Cardiac muscle cell (in vitro differentiated cells and primary cell): ENCODE data around the gene IL19. TPM values are rescaled to one million over a fixed set of nuclear protein-coding genes. Genes with fewer than 3 reads are reported as not detected.
A peak's percentile ranks its signal among the peaks of the same experiment; 100 is the strongest.

Source experiments
- DNase-seq, 2 donors: peaks; one replicate each; pipeline versions ENCODE4 v3.0.0 to v3.0.0-alpha.2; 2010 to 2017; ENCODE audit warnings: low read depth in 1 of 2, low spot score in 1 of 2
- H3K27ac ChIP-seq: fragments of 200-600 bp; sonication (generic); 2 replicates; pipeline ENCODE4 v1.5.1; 2016
- H3K27me3 ChIP-seq: fragments of 200-600 bp; sonication (generic); 2 replicates; pipeline ENCODE4 v1.6.0; 2016; ENCODE audit warnings: control low read depth
- H3K36me3 ChIP-seq: fragments of 200-600 bp; sonication (generic); 2 replicates; pipeline ENCODE4 v1.5.1; 2016; ENCODE audit warnings: control low read depth
- H3K4me1 ChIP-seq: fragments of 200-600 bp; sonication (generic); 2 replicates; pipeline ENCODE4 v1.8.1; 2017; ENCODE audit warnings: low read depth, mild to moderate bottlenecking, mixed run types
- H3K4me3 ChIP-seq: fragments of 200-600 bp; sonication (generic); 2 replicates; pipeline ENCODE4 v1.5.1; 2016; ENCODE audit warnings: mild to moderate bottlenecking
- H3K9me3 ChIP-seq: fragments of 200-600 bp; sonication (generic); 2 replicates; pipeline ENCODE4 v1.5.1; 2017; ENCODE audit warnings: low read depth, mild to moderate bottlenecking, control low read depth
- CTCF ChIP-seq: IDR thresholded peaks from 2 replicates; pipeline ENCODE4 v1.5.1; 2012; ENCODE audit warnings: low read depth, mild to moderate bottlenecking, low read length
- polyA plus RNA-seq: library from polyadenylated mRNA; unstranded; fragments of >200 nt; fragmentation: Nextera tagmentation; extraction: Ambion mirVana; gene quantifications from 2 replicates; pipeline ENCODE4 v1.2.1, GENCODE V29; 2016
- total RNA-seq: library from RNA; depleted of rRNA; stranded (reverse); fragments of >200 nt; gene quantifications from 2 replicates; pipeline ENCODE4 v1.2.3, GENCODE V29; 2016

The IL19 gene
- total and polyA plus RNA-seq, 2 experiments from 2014 or later: not detected

GRCh38 chr1:206883160-206883559 lies 112.6 kb downstream of the IL19 start:
- Histone ChIP-seq H3K27me3 (no peaks in the 10 kb centered on the region), H3K27ac (no peak overlapping the region), H3K36me3 (no peaks in the 10 kb centered on the region), H3K9me3 (peaks cover 4% of the 10 kb centered on the region), H3K4me1 (no peaks in the 10 kb centered on the region), H3K4me3 (no peak overlapping the region)
- TF ChIP-seq CTCF: no peak
- peak in 1 of 2 donors; percentile 33 for DNase-seq

- H3K9me3 ChIP-seq: no peaks in the 10 kb centered on the region
- no peak for DNase-seq
- no peaks in the 10 kb centered on the region for H3K27me3 ChIP-seq
- no peak overlapping the region for H3K4me3 ChIP-seq
- TF ChIP-seq CTCF: no peak
- no peaks in the 10 kb centered on the region for H3K4me1 ChIP-seq
- no peaks in the 10 kb centered on the region for H3K36me3 ChIP-seq
- no peak overlapping the region for H3K27ac ChIP-seq
These were observed 113.3 kb downstream of the IL19 start for GRCh38 chr1:206883876-206884275.

- peak in 1 of 2 donors; percentile 58 for DNase-seq
- Histone ChIP-seq H3K4me1 (no peaks in the 10 kb centered on the region), H3K27me3 (no peaks in the 10 kb centered on the region), H3K9me3 (no peaks in the 10 kb centered on the region), H3K36me3 (no peaks in the 10 kb centered on the region), H3K4me3 (no peak overlapping the region), H3K27ac (no peak overlapping the region)
- TF ChIP-seq CTCF: no peak
These were observed 114.9 kb downstream of the IL19 start for GRCh38 chr1:206885341-206886060.

GRCh38 chr1:206886831-206887230 lies 116.3 kb downstream of the IL19 start:
- TF ChIP-seq CTCF: no peak
- Histone ChIP-seq H3K36me3 (no peaks in the 10 kb centered on the region), H3K27me3 (no peaks in the 10 kb centered on the region), H3K27ac (no peak overlapping the region), H3K9me3 (no peaks in the 10 kb centered on the region), H3K4me3 (no peak overlapping the region), H3K4me1 (no peaks in the 10 kb centered on the region)
- no peak for DNase-seq

GRCh38 chr1:206887701-206888100 lies 117.1 kb downstream of the IL19 start:
- H3K4me3 ChIP-seq: no peak overlapping the region
- H3K27me3 ChIP-seq: no peaks in the 10 kb centered on the region
- DNase-seq: no peak
- H3K4me1 ChIP-seq: no peaks in the 10 kb centered on the region
- no peak overlapping the region for H3K27ac ChIP-seq
- no peaks in the 10 kb centered on the region for H3K36me3 ChIP-seq
- no peaks in the 10 kb centered on the region for H3K9me3 ChIP-seq
- TF ChIP-seq CTCF: no peak
